Smooth muscle cell of the umbilical artery (primary cell): ENCODE measurements around the gene PPP1R11. TPM values are rescaled to one million over a fixed set of nuclear protein-coding genes. Genes with fewer than 3 reads are reported as not detected.

Experiments used
- total RNA-seq: library from RNA; depleted of rRNA; stranded (reverse); fragments of >200 nt; gene quantifications from 2 replicates; pipeline ENCODE4 v1.2.3, GENCODE V29; 2014

PPP1R11 gene, protein sequence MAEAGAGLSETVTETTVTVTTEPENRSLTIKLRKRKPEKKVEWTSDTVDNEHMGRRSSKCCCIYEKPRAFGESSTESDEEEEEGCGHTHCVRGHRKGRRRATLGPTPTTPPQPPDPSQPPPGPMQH
- 16.3 and 17.2 TPM in 2 replicates for total RNA-seq

DNA sequence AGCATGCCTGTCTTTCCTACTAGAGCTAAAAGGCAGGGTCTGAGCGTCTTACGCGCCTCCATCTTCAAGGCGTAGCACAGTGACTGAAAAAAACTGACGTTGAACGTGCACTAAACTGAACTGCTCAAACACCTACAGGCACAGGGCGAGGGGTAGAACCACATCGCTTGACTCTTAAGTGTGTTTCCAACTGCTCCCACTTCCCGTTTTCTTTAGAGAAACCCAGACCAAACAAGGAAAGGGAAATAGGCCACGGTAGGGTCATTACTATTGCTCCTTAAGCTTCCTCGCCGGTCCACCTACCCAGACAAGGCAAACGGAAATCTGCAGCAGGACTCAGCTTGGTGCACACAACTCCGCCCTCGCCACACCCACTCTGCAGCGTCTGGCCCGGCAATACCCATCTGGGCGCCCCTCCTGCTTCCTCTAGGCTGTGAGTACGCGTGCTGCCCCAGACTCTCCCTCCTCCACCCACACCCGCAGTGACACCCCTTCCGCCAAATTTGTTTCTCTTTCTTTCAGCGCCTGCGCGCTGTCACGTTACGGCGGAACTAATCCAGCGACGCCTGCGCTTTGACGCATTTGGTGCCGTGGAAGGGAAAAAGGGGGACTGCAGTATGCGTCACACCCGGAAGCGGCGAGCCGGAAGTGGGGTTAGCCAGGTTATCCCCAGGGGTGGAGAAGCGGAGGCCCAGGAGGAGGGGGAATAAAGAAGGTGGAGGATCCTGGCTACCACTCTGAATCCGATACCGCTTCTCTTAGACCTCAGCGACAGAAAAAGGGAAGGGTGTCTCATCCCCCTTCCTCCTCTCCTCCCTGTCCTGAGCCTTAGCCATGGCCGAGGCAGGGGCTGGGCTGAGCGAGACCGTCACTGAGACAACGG, at the start of gene PPP1R11:
TSS of gene PPP1R11 (plus strand) at position 622 of the 883 bp plus-strand sequence. CDS start at position 835, 213 bp downstream.

DNA sequence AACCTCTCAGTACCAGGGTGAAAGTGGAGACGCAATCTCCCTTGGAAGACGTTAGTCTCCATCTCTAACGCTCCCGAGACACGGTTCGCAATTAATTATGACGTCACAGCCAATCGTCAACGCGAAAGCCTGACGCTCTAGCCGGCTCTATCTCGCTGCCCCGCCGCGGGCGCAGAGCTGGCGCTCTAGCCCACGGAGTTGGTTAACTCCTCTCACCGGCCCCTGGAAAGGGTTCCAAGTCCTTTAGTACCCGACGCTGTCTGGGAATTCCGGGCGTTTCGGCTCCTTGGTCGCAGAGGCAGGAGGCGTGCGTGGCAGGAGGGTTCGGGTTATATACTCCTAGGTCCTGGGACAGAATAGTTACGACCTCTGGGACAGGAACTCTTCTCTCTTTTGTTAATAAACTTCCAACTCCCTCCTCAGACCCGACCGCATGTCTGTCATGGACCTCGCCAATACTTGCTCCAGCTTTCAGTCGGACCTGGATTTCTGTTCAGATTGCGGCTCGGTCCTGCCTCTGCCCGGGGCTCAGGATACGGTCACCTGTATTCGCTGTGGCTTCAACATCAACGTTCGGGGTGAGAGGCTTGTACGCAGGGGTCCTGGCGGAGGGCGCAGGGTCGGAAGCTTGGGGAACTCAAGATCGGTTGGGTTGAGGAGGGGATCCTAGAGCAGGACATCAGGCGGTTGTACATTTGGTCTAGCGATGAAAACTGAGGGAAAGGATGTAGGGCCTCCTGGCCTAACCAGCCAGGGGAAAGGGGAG, 5.7 kb upstream of the PPP1R11 start, which contains the start of gene POLR1H:
TSS of gene POLR1H (plus strand) at position 174 of the 766 bp plus-strand sequence. CDS start at position 434, 260 bp downstream.

DNA sequence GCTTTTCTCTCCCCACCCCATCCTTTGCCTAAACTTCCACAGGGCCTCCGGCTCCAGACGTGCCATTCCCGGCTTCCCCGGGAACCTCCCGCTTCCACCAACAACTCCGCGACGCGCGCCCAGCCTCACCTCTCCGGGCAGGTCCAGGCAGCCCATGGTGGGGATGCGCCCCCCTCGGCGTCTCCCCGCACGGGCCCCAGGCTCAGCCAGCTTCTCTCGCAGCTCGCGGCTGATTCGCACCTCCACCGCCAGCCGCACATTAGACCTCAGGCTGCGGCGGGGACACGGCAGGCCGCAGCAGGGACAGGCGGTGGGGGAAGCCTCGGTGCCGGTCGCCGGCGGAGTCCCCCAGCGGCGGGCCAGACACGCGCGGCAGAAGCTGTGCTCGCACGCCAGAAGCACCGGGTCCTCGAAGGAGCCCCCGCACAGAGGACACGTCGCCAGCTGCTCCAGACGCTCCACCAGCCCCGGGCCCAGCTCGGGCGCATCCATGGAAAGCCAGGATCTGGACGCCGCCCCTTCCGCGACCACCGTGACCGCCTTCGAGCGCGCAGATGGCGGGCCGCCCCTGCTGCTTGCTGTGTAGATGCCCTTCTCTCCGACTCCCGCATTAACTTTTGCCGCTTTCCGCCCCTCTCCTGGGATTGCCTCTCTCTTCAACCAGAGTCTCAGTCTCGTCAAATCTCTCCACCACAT, 8.2 kb downstream of the PPP1R11 start, which contains the start of gene RNF39:
TSS of gene RNF39 (minus strand) at position 676 of the 696 bp plus-strand sequence. CDS start at position 492, 184 bp downstream.

DNA sequence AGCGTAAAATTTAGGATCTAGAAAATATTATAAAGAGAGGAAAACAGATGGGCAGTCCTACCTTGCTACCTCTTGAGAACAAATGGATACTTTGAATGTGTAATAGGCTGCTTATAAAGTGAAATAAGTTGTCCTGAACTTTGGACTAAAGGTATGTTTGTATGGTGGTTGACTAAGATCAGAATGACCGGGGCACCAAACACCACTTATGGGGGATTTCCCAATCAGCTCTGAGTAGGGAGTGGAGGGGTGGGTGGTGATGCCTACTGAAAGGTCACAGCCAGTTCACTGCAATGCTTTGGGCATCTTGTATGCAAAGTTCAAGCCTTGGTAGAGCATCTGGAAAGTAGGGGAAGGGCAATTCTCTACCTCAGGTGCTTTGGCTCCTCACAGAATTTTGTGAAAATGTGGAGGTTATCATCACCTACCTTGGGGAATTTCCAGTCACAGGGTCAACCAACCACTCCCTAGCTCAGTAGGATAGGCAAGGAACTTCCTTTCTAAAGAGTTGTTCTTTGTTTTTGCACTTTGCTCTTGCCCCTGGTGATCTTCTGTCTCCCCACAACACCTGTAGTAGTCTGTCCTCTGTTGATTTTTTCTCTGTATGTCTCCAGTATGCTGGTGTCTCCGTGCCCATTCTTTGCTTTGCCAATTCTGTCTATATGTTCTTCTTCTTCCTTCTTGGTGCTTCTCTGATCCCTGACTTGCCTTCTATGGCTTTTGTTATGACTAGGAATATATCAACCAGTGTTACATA, 46.2 kb downstream of the PPP1R11 start, which contains the start of gene TRIM31:
TSS of gene TRIM31 (minus strand) at position 88 of the 757 bp plus-strand sequence. CDS start 285 bp downstream, outside the sequence.

Other genes starting within 250 kb of the PPP1R11 start
- gene HLA-G, start 239.4 kb upstream of the PPP1R11 start, total RNA-seq, result not detected in 2 replicates
- 462 and 651 TPM in 2 replicates for gene HLA-A, start 124.7 kb upstream of the PPP1R11 start, total RNA-seq
- gene POLR1H, start 5.9 kb upstream of the PPP1R11 start, total RNA-seq, result 13.3 and 28.2 TPM in 2 replicates
- gene RNF39, start 8.6 kb downstream of the PPP1R11 start, total RNA-seq, result not detected in 2 replicates
- not detected in 2 replicates for gene TRIM31, start 45.9 kb downstream of the PPP1R11 start, total RNA-seq
- not detected in 2 replicates for gene TRIM40, start 68.9 kb downstream of the PPP1R11 start, total RNA-seq
- not detected in 2 replicates for gene TRIM10, start 94.0 kb downstream of the PPP1R11 start, total RNA-seq
- gene TRIM15, start 96.3 kb downstream of the PPP1R11 start, total RNA-seq, result not detected in 2 replicates
- 15.1 and 22.1 TPM in 2 replicates for gene TRIM26, start 146.2 kb downstream of the PPP1R11 start, total RNA-seq